Measurements from ENCODE around the gene RIOK3. TPM values are rescaled to one million over a fixed set of nuclear protein-coding genes. Genes with fewer than 3 reads are reported as not detected.

The RIOK3 gene
- total RNA-seq, 4 donors from 2014 or later = 78.7 to 111 (median 90.3) TPM

- TF ChIP-seq CTCF (IDR thresholded peaks at IDR 0.05; ENCODE audit: low read depth) = no peak
Measured at GRCh38 chr18:23526501-23527063, 73.5 kb downstream of the RIOK3 start.

- no peak for TF ChIP-seq CTCF (IDR thresholded peaks at IDR 0.05; ENCODE audit: low read depth)
Measured at GRCh38 chr18:23528580-23529472, 75.7 kb downstream of the RIOK3 start.

GRCh38 chr18:23529604-23530003 lies 76.5 kb downstream of the RIOK3 start:
- no peak for TF ChIP-seq CTCF (IDR thresholded peaks at IDR 0.05; ENCODE audit: low read depth)

GRCh38 chr18:23530195-23530594 lies 77.1 kb downstream of the RIOK3 start:
- no peak for TF ChIP-seq CTCF (IDR thresholded peaks at IDR 0.05; ENCODE audit: low read depth)

GRCh38 chr18:23531912-23532311 lies 78.8 kb downstream of the RIOK3 start:
- no peak for TF ChIP-seq CTCF (IDR thresholded peaks at IDR 0.05; ENCODE audit: low read depth)

Small RNAs within 50 kb of the gene (small RNA-seq; reads per million reads assigned to genes)
- gene AC026634.1 = not detected
- gene RF00019 = 0.49 reads per million

Other genes starting within 250 kb of the RIOK3 start
- gene RMC1, start 50.2 kb downstream of the RIOK3 start, total RNA-seq = 10 to 100 TPM; 20.3 to 62.1 (median 22.0) TPM
- gene NPC1, start 133.2 kb downstream of the RIOK3 start, total RNA-seq = 10 to 100 TPM; 48.0 to 81.8 (median 58.8) TPM
- 10 to 100 TPM in 3 of 4 donors, 1 to 10 TPM in 1; 9.2 to 30.7 (median 13.1) TPM for gene ANKRD29, start 209.6 kb downstream of the RIOK3 start, total RNA-seq
- 10 to 100 TPM; 23.3 to 34.9 (median 28.4) TPM for gene LAMA3, start 236.2 kb downstream of the RIOK3 start, total RNA-seq

Measured in subcutaneous adipose tissue (tissue), 4 donors.